ENCODE measurements around the gene IPCEF1.

GRCh38 chr6:154358019-154358545 is 1.5 kb upstream of the IPCEF1 start:
- TF ChIP-seq CTCF (IDR thresholded peaks at IDR 0.05), result no peak
- TF ChIP-seq POLR2A (IDR thresholded peaks at IDR 0.05), result no peak

Measured in testis (tissue), 2 donors.